CD14-positive monocyte (primary cell): ENCODE data around the gene TMEM221. TPM values are rescaled to one million over a fixed set of nuclear protein-coding genes. Genes with fewer than 3 reads are reported as not detected.

Experiments
- DNase-seq, 3 donors: peaks; one replicate each; pipeline ENCODE4 v3.0.0-alpha.2; 2011 to 2022
- H2AFZ ChIP-seq: 2 replicates; pipeline ENCODE4 v1.6.0; 2012; ENCODE audit warnings: mild to moderate bottlenecking, low read depth, low read length, inconsistent platforms; ENCODE audit not compliant: insufficient read depth, poor library complexity, severe bottlenecking
- H3K27ac ChIP-seq, 2 donors: 1 replicate in 1 of 2; 2 replicates in 1 of 2; pipeline ENCODE4 v1.5.1; 2012 to 2013; ENCODE audit warnings: low read length in 2 of 2, control low read depth in 1 of 2, inconsistent platforms in 1 of 2, low read depth in 1 of 2, mild to moderate bottlenecking in 1 of 2
- H3K27me3 ChIP-seq, 2 donors: one replicate each; pipeline versions ENCODE4 v1.6.0 to v1.6.1; 2011 to 2013; ENCODE audit warnings: low read length in 2 of 2; ENCODE audit not compliant: control insufficient read depth in 2 of 2, insufficient read depth in 2 of 2
- H3K36me3 ChIP-seq, 2 donors: replicated peaks in 1 of 2; 1 replicate in 1 of 2; 2 replicates in 1 of 2; pipeline versions ENCODE4 v1.5.1 to v1.6.1; 2012 to 2013; ENCODE audit warnings: low read length in 2 of 2, control low read depth in 1 of 2, inconsistent platforms in 1 of 2, mild to moderate bottlenecking in 1 of 2; ENCODE audit not compliant: insufficient read depth in 2 of 2, control insufficient read depth in 1 of 2
- H3K4me1 ChIP-seq, 2 donors: 1 replicate in 1 of 2; 2 replicates in 1 of 2; pipeline versions ENCODE4 v1.5.1 to v1.6.1; 2012 to 2013; ENCODE audit warnings: low read length in 2 of 2, control low read depth in 1 of 2, inconsistent platforms in 1 of 2, mild to moderate bottlenecking in 1 of 2, moderate library complexity in 1 of 2; ENCODE audit not compliant: insufficient read depth in 2 of 2, control insufficient read depth in 1 of 2
- H3K4me2 ChIP-seq: replicated peaks from 2 replicates; pipeline ENCODE3; 2012; ENCODE audit warnings: low read length, moderate library complexity, mild to moderate bottlenecking; ENCODE audit not compliant: poor library complexity, severe bottlenecking; ENCODE audit errors: extremely low read depth
- H3K4me3 ChIP-seq, 3 experiments: fragments of 200-600 bp in 1 of 3; sonication (generic) in 1 of 3; replicated peaks in 1 of 3; 1 replicate in 2 of 3; 2 replicates in 1 of 3; pipeline ENCODE4 v1.5.1; 2011 to 2013; ENCODE audit warnings: low read length in 3 of 3, mild to moderate bottlenecking in 3 of 3, control low read depth in 2 of 3, low read depth in 2 of 3, inconsistent platforms in 1 of 3, moderate library complexity in 1 of 3
- H3K79me2 ChIP-seq: 2 replicates; pipeline ENCODE4 v1.6.0; 2012; ENCODE audit warnings: mild to moderate bottlenecking, control low read depth, inconsistent platforms, low read length, moderate library complexity; ENCODE audit not compliant: insufficient read depth
- H3K9ac ChIP-seq: 2 replicates; pipeline ENCODE4 v1.6.0; 2017; ENCODE audit warnings: low read length, mild to moderate bottlenecking; ENCODE audit not compliant: insufficient read depth, poor library complexity, severe bottlenecking
- H3K9me3 ChIP-seq, 2 donors: replicated peaks in 1 of 2; 1 replicate in 1 of 2; 2 replicates in 1 of 2; pipeline versions ENCODE4 v1.5.1 to v1.6.1; 2012 to 2013; ENCODE audit warnings: low read length in 2 of 2, control low read depth in 1 of 2; ENCODE audit not compliant: control insufficient read depth in 1 of 2, insufficient read depth in 1 of 2
- H4K20me1 ChIP-seq: 2 replicates; pipeline ENCODE4 v1.6.0; 2012; ENCODE audit warnings: mild to moderate bottlenecking, low read length, control low read depth, moderate library complexity; ENCODE audit not compliant: insufficient read depth
- H3K27ac Mint-ChIP-seq, 7 donors: one replicate each; pipeline ENCODE4 v1.8.0; 2020; ENCODE audit warnings: mild to moderate bottlenecking in 7 of 7, mixed read lengths in 7 of 7, moderate library complexity in 6 of 7, inconsistent platforms in 2 of 7
- H3K27me3 Mint-ChIP-seq, 3 donors: one replicate each; pipeline ENCODE4 v1.8.0; 2021 to 2022; ENCODE audit warnings: low read depth in 3 of 3, mild to moderate bottlenecking in 3 of 3, mixed read lengths in 3 of 3, moderate library complexity in 3 of 3, inconsistent platforms in 1 of 3
- H3K36me3 Mint-ChIP-seq, 2 donors: one replicate each; pipeline ENCODE4 v1.8.0; 2020; ENCODE audit warnings: mixed read lengths in 2 of 2, inconsistent platforms in 1 of 2, mild to moderate bottlenecking in 1 of 2
- H3K4me1 Mint-ChIP-seq: one replicate; pipeline ENCODE4 v1.8.0; 2020; ENCODE audit warnings: mild to moderate bottlenecking, mixed read lengths
- H3K4me3 Mint-ChIP-seq, 2 donors: one replicate each; pipeline ENCODE4 v1.8.0; 2020; ENCODE audit warnings: mild to moderate bottlenecking in 2 of 2, mixed read lengths in 2 of 2, moderate library complexity in 1 of 2
- H3K9me3 Mint-ChIP-seq, 7 donors: one replicate each; pipeline ENCODE4 v1.8.0; 2020 to 2022; ENCODE audit warnings: mixed read lengths in 7 of 7, mild to moderate bottlenecking in 6 of 7, moderate library complexity in 6 of 7, inconsistent platforms in 2 of 7
- CTCF ChIP-seq: fragments of 200-600 bp; IDR thresholded peaks from one replicate; pipeline ENCODE4 v1.8.0; 2022; ENCODE audit warnings: antibody characterized with exemption, mild to moderate bottlenecking
- WGBS: methylation state at CpG from one replicate; pipeline ENCODE4 v1.1.5; 2013; ENCODE audit warnings: missing lambda C conversion rate; ENCODE audit not compliant: insufficient coverage; 5-methylcytosine and 5-hydroxymethylcytosine counted together
- intact Hi-C, 2 donors: fragments of 100-400 bp; cut with micrococcal nuclease; formaldehyde crosslinking; loops; one replicate each; pipeline versions ENCODE4 v1.15.0 to v1.15.1; 2023
- polyA plus RNA-seq, 3 donors: library from polyadenylated mRNA; depleted of rRNA in 1 of 3; unstranded in 2 of 3; stranded (reverse) in 1 of 3; fragments of 300-500 nt in 2 of 3; fragments of >200 nt in 1 of 3; fragmentation: Illumina TruSeq in 2 of 3; gene quantifications; 1 replicate in 2 of 3; 2 replicates in 1 of 3; pipeline ENCODE4 v1.2.3, GENCODE V29; 2012 to 2021

The TMEM221 gene
- polyA plus RNA-seq, 3 donors: not detected

GRCh38 chr19:17484520-17485185, 36.2 kb upstream of the TMEM221 start:
- peaks cover 0 to 5% of the 10 kb centered on the region in 2 donors for H3K36me3 ChIP-seq
- intact Hi-C loops: no loop called here
- 96% methylated on average over 4 of the region's 6 CpGs for WGBS
- DNase-seq: no peak
- no peak for TF ChIP-seq CTCF
- peaks cover 55% of the 10 kb centered on the region for H3K4me1 Mint-ChIP-seq
- H3K79me2 ChIP-seq: peaks cover 48% of the 10 kb centered on the region
- no peaks in the 10 kb centered on the region for H3K27me3 ChIP-seq
- H3K9me3 Mint-ChIP-seq: peaks cover 0 to 2% (median 0%) of the 10 kb centered on the region in 7 donors
- H3K27me3 Mint-ChIP-seq: peaks cover 0 to 6% (median 3%) of the 10 kb centered on the region in 3 donors
- H3K4me2 ChIP-seq: no peak overlapping the region
- no peak overlapping the region for H3K27ac ChIP-seq
- H3K4me3 Mint-ChIP-seq: no peak overlapping the region
- no peak overlapping the region for H3K9ac ChIP-seq
- no peak overlapping the region for H2AFZ ChIP-seq
- H3K4me1 ChIP-seq: peaks cover 41 to 48% of the 10 kb centered on the region in 2 donors
- no peak overlapping the region for H3K27ac Mint-ChIP-seq
- peaks cover 66% of the 10 kb centered on the region for H4K20me1 ChIP-seq
- peaks cover 23 to 46% of the 10 kb centered on the region in 2 donors for H3K36me3 Mint-ChIP-seq
- H3K4me3 ChIP-seq: no peak overlapping the region
- H3K9me3 ChIP-seq: no peaks in the 10 kb centered on the region

GRCh38 chr19:17483605-17484002, 35.1 kb upstream of the TMEM221 start:
- Histone ChIP-seq H3K4me1 (peaks cover 40 to 50% of the 10 kb centered on the region in 2 donors), H3K36me3 (peaks cover 0 to 5% of the 10 kb centered on the region in 2 donors), H3K9ac (no peak overlapping the region), H4K20me1 (peaks cover 56% of the 10 kb centered on the region), H3K27me3 (no peaks in the 10 kb centered on the region), H3K4me2 (no peak overlapping the region), H3K4me3 (no peak overlapping the region), H3K9me3 (no peaks in the 10 kb centered on the region), H2AFZ (no peak overlapping the region), H3K27ac (no peak overlapping the region), H3K79me2 (peaks cover 59% of the 10 kb centered on the region)
- DNase-seq: no peak
- H3K36me3 Mint-ChIP-seq: peaks cover 21 to 50% of the 10 kb centered on the region in 2 donors
- TF ChIP-seq CTCF: no peak
- no peak overlapping the region for H3K4me3 Mint-ChIP-seq
- H3K9me3 Mint-ChIP-seq: peaks cover 0 to 2% (median 0%) of the 10 kb centered on the region in 7 donors
- peaks cover 49% of the 10 kb centered on the region for H3K4me1 Mint-ChIP-seq
- intact Hi-C loops: no loop called here
- peaks cover 0 to 4% (median 3%) of the 10 kb centered on the region in 3 donors for H3K27me3 Mint-ChIP-seq
- 97% methylated on average over 8 of the region's 10 CpGs for WGBS
- no peak overlapping the region for H3K27ac Mint-ChIP-seq
